Esophagus squamous epithelium (tissue), 5 donors: ENCODE data around the gene SLC7A7. TPM values are rescaled to one million over a fixed set of nuclear protein-coding genes. Genes with fewer than 3 reads are reported as not detected.
A peak's percentile ranks its signal among the peaks of the same experiment; 100 is the strongest.
"Not testable (repeated sequence)": the region's sequence is repeated elsewhere in the genome, so short reads cannot be mapped to it uniquely, and the experiment has no call there.

Source experiments
- DNase-seq: peaks from one replicate; lab custom pipeline; 2025; lab: John Stamatoyannopoulos, UW
- H3K27ac ChIP-seq, 4 donors: fragments of 200-600 bp; sonication (generic); one replicate each; pipeline ENCODE4 v1.5.1; 2016 to 2019; ENCODE audit warnings: mild to moderate bottlenecking in 1 of 4
- H3K27me3 ChIP-seq, 4 donors: fragments of 200-600 bp; sonication (generic); 1 replicate in 3 of 4; 2 replicates in 1 of 4; pipeline versions ENCODE4 v1.5.1 to v1.6.0; 2017 to 2021; ENCODE audit warnings: antibody characterized with exemption in 1 of 4
- H3K36me3 ChIP-seq, 3 donors: fragments of 200-600 bp; sonication (generic); one replicate each; pipeline ENCODE4 v1.5.1; 2016 to 2019
- H3K4me1 ChIP-seq, 3 donors: fragments of 200-600 bp; sonication (generic); one replicate each; pipeline ENCODE4 v1.5.1; 2017 to 2019
- H3K4me3 ChIP-seq, 4 donors: fragments of 200-600 bp; sonication (generic); 1 replicate in 3 of 4; 2 replicates in 1 of 4; pipeline ENCODE4 v1.5.1; 2016 to 2019; ENCODE audit warnings: mild to moderate bottlenecking in 2 of 4, moderate library complexity in 1 of 4
- H3K9me3 ChIP-seq, 3 donors: fragments of 200-600 bp; sonication (generic); one replicate each; pipeline ENCODE4 v1.5.1; 2016 to 2019
- POLR2A ChIP-seq, 4 donors: fragments of 450-650 bp; IDR thresholded peaks; one replicate each; pipeline ENCODE4 v1.6.1; 2017; ENCODE audit warnings: antibody characterized with exemption in 4 of 4, mild to moderate bottlenecking in 4 of 4, moderate library complexity in 3 of 4
- WGBS, 2 donors: methylation state at CpG; one replicate each; pipeline ENCODE4 v1.1.5; 2018; 5-methylcytosine and 5-hydroxymethylcytosine counted together
- intact Hi-C: fragments of 100-400 bp; cut with DNase I; formaldehyde crosslinking; loops from one replicate; pipeline ENCODE4 v1.15.0; 2022
- total RNA-seq, 4 donors: library from RNA; depleted of rRNA; stranded (reverse); fragments of >200 nt; gene quantifications; one replicate each; pipeline ENCODE4 v1.1.0, GENCODE V29; 2016
- TF ChIP-seq, protein P1 (sequence below), 6 experiments: fragments of 450-650 bp in 4 of 6; fragments of 200-600 bp in 2 of 6; sonication (generic) in 2 of 6; IDR thresholded peaks; one replicate each; pipeline ENCODE4 v1.5.1; 2016 to 2019; ENCODE audit warnings: antibody characterized with exemption in 6 of 6, mild to moderate bottlenecking in 4 of 6, moderate library complexity in 4 of 6
- donor health status: DM: yes; HTN: yes; CAD: no.

Gene SLC7A7
- total RNA-seq, 4 donors from 2014 or later = 2.5 to 12.6 (median 7.8) TPM; not detected in 1

DNA sequence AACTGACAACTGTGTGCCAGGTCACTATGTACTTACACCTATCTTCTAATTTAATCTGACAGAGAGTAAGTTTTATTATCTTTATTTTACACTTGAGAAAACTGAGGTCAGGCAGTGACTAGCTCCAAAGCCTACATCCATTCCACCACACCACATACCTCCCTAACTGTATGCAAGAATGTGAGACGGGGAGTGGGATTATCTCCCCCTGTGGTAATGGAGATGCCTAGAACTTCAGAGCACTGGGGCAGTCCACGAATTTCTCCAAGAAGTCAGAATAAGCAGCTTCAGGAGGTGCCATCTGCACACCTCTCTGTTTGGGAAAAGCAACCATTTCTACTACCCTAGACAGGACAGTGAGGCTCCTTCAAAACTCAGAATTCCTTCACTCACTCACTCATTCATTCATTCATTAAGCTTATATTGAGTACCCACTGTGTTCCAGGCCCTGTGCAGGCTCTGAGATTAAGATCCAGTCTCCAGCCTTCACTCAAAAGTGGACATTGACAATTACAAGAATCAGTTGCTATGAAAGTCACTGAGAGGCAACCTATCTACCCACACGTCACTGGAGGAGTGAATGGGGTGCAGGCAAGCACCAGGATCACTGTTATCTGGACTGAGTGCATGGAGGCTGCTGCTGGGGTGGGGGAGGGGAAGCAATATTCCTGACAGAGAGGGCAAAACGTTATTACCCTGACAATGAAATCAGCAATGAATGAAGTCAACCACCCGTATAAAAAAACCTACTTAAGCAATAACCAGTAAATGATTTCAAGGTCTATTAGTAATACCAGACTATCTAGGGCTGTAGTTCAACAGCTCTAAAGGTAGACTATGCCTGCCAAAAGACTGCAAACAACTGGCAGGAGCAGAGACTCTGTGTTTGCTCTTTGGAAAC is 18.0 kb downstream of the SLC7A7 start:
- H3K36me3 ChIP-seq = no peaks in the 10 kb centered on the region
- intact Hi-C loops = no loop called here
- DNase-seq = no peak
- H3K4me3 ChIP-seq = no peak overlapping the region
- H3K9me3 ChIP-seq = no peaks in the 10 kb centered on the region
- no peak overlapping the region for H3K27ac ChIP-seq
- H3K4me1 ChIP-seq = no peaks in the 10 kb centered on the region
- H3K27me3 ChIP-seq = peaks cover 0 to 11% (median 0%) of the 10 kb centered on the region in 4 donors
- TF ChIP-seq, protein P1, sequence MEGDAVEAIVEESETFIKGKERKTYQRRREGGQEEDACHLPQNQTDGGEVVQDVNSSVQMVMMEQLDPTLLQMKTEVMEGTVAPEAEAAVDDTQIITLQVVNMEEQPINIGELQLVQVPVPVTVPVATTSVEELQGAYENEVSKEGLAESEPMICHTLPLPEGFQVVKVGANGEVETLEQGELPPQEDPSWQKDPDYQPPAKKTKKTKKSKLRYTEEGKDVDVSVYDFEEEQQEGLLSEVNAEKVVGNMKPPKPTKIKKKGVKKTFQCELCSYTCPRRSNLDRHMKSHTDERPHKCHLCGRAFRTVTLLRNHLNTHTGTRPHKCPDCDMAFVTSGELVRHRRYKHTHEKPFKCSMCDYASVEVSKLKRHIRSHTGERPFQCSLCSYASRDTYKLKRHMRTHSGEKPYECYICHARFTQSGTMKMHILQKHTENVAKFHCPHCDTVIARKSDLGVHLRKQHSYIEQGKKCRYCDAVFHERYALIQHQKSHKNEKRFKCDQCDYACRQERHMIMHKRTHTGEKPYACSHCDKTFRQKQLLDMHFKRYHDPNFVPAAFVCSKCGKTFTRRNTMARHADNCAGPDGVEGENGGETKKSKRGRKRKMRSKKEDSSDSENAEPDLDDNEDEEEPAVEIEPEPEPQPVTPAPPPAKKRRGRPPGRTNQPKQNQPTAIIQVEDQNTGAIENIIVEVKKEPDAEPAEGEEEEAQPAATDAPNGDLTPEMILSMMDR (IDR thresholded peaks at IDR 0.05) = no peak
- 37 to 38% methylated on average over 3 to 5 of the region's 5 CpGs for WGBS, 2 donors

DNA sequence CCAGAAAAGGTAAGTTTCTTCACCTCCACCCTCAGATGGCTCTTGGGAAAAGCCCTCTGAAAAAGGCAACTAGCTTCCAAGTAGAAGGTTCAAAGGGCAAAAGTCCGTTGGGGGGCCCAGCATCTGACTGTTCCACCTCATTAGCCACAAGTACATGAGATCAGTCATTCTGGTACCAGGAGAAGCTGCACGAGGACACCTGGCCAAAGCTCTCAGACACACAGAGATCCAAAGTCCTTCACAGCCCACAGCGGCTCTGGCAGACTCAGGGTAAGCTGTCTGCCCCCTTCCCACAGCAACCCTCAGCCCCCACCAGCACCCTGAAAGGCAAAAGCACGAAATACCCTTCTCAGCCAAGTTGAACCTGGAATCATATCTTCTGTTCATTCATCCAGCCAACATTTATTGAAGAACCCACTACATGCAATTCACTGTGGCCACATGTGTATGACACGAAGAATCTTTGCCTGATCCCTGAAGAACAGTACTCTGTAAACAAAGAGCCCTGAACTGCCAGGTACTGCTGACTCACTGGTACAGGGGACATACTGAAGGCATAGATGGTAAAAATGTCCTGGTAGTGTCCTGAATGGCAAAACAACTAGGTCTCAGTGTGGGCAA is 19.0 kb downstream of the SLC7A7 start:
- no peaks in the 10 kb centered on the region for H3K9me3 ChIP-seq
- DNase-seq = no peak
- no peak overlapping the region for H3K27ac ChIP-seq
- peaks cover 0 to 11% (median 0%) of the 10 kb centered on the region in 4 donors for H3K27me3 ChIP-seq
- TF ChIP-seq, protein P1 (IDR thresholded peaks at IDR 0.05) = no peak
- no peak for TF ChIP-seq POLR2A (IDR thresholded peaks at IDR 0.05)
- intact Hi-C loops = no loop called here
- no peaks in the 10 kb centered on the region for H3K36me3 ChIP-seq
- 43 to 82% methylated on average over 2 to 5 of the region's 5 CpGs for WGBS, 2 donors
- no peaks in the 10 kb centered on the region for H3K4me1 ChIP-seq
- no peak overlapping the region for H3K4me3 ChIP-seq

DNA sequence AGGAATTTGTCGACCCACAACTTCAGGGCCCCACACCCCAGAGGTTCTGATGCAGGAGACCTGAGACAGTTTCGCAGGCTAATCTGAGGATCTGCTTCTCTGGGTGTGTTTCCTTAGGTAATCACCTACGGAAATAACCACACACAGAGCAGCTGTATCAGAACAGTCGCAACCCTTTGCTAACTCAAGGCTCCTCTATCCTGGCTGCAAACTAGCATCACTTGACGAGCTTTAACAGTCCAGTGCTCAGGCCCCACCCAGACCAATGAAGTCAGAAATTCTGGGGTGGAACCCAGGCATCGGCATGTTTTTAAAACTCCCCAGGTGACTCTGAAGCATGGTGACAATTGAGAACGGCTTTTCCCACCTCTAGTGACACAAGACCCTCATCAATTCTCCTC is 20.7 kb downstream of the SLC7A7 start:
- Histone ChIP-seq H3K27ac (no peak overlapping the region), H3K9me3 (no peaks in the 10 kb centered on the region), H3K27me3 (peaks cover 0 to 11% (median 0%) of the 10 kb centered on the region in 4 donors), H3K36me3 (no peaks in the 10 kb centered on the region), H3K4me1 (no peaks in the 10 kb centered on the region), H3K4me3 (no peak overlapping the region)
- DNase-seq = no peak
- 79 to 80% methylated on average over 3 to 7 of the region's 7 CpGs for WGBS, 2 donors
- intact Hi-C loops = no loop called here
- no peak for TF ChIP-seq POLR2A (IDR thresholded peaks at IDR 0.05)

DNA sequence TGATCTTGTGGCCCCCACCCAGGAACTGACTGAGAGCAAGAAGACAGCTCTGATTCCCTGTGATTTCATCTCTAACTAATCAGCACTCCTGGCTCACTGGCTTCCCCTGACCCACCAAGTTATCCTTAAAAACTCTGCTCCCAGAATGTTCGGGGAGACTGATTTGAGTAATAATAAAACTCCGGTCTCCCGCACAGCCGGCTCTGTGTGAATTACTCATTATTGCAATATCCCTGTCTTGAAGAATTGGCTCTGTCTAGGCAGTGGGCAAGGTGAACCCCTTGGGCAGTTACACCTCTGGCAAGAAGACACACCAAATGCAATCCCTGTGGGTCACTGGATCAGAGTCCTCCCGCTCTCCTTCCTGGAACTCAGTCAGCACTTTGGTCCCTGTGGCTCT is 21.3 kb downstream of the SLC7A7 start:
- H3K4me1 ChIP-seq = no peaks in the 10 kb centered on the region
- no peak for DNase-seq
- intact Hi-C loops = no loop called here
- H3K27me3 ChIP-seq = peaks cover 0 to 11% (median 0%) of the 10 kb centered on the region in 4 donors
- peak overlapping the region in 1 of 4 donors; percentile 21 for H3K27ac ChIP-seq
- no peaks in the 10 kb centered on the region for H3K36me3 ChIP-seq
- TF ChIP-seq, protein P1 (IDR thresholded peaks at IDR 0.05) = no peak
- no peak for TF ChIP-seq POLR2A (IDR thresholded peaks at IDR 0.05)
- no peaks in the 10 kb centered on the region for H3K9me3 ChIP-seq
- no peak overlapping the region for H3K4me3 ChIP-seq
- 73 to 80% methylated on average over 5 of the region's 5 CpGs for WGBS, 2 donors

DNA sequence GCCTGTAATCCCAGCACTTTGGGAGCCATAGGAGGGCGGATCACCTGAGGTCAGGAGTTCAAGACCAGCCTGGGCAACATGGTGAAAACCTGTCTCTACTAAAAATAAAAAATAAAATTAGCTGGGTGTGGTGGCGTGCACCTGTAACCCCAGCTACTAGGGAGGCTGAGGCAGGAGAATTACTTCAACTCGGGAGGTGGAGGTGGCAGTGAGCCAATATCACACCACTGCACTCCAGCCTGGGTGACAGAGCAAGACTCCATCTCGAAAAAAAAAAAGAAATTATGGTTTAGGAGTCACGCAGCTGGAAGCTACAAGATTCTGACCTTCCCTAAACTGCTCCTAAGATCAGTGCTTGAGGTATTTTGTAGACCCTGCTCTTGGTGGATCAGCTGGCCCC is 21.7 kb downstream of the SLC7A7 start:
- H3K9me3 ChIP-seq, H3K27ac ChIP-seq, DNase-seq, H3K36me3 ChIP-seq, H3K4me3 ChIP-seq, intact Hi-C loops, H3K4me1 ChIP-seq: not testable (repeated sequence)
- 63 to 76% methylated on average over 4 of the region's 5 CpGs for WGBS, 2 donors
- H3K27me3 ChIP-seq = peaks cover 0 to 11% (median 0%) of the 10 kb centered on the region in 4 donors

DNA sequence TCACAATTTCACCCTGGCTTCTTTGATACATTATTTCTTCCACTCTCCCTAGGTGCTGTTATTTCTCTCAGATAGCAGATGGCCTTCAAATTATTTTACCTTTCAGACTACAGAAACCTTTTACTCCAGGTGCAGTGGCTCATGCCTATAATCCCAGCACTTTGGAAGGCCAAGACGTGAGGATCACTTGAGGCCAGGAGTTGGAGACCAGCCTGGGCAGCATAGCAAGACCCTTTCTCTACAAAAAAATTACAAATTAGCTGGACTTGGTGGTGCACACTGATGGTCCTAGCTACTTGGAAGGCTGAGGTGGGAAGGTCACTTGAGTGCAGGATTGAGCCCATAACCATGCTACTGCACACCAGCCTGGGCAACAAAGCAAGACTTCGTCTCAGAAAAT is 23.1 kb downstream of the SLC7A7 start:
- no peak for DNase-seq
- no peaks in the 10 kb centered on the region for H3K4me1 ChIP-seq
- H3K27me3 ChIP-seq = peaks cover 0 to 11% (median 0%) of the 10 kb centered on the region in 4 donors
- H3K27ac ChIP-seq = no peak overlapping the region
- no peaks in the 10 kb centered on the region for H3K9me3 ChIP-seq
- H3K36me3 ChIP-seq = no peaks in the 10 kb centered on the region
- H3K4me3 ChIP-seq = no peak overlapping the region
- intact Hi-C loops = no loop called here
- TF ChIP-seq POLR2A (IDR thresholded peaks at IDR 0.05) = no peak
- TF ChIP-seq, protein P1 (IDR thresholded peaks at IDR 0.05) = no peak
- 75 to 100% methylated on average over 1 to 2 of the region's 2 CpGs for WGBS, 2 donors
